HG03457 (cell line): Measurements from ENCODE around the gene PSMD2.
"Not testable (repeated sequence)": the region's sequence is repeated elsewhere in the genome, so short reads cannot be mapped to it uniquely, and the experiment has no call there.

Experiments
- ATAC-seq: cut with Tn5 transposase; IDR thresholded peaks from one replicate; pipeline ENCODE4 v1.9.1; 2021; ENCODE audit warnings: moderate number of reproducible peaks; ENCODE audit not compliant: unreplicated experiment

Gene PSMD2

GRCh38 chr3:184337981-184338380 lies 38.9 kb downstream of the PSMD2 start:
- no peak for ATAC-seq

GRCh38 chr3:184338511-184338945 lies 39.5 kb downstream of the PSMD2 start:
- no peak for ATAC-seq

GRCh38 chr3:184339001-184339400 lies 40.0 kb downstream of the PSMD2 start:
- ATAC-seq, result no peak

- not testable (repeated sequence) for ATAC-seq
Measured at GRCh38 chr3:184339451-184340135, 40.6 kb downstream of the PSMD2 start.

GRCh38 chr3:184341925-184342324 lies 42.9 kb downstream of the PSMD2 start:
- ATAC-seq, result no peak

- ATAC-seq, result no peak
Measured at GRCh38 chr3:184343200-184343876, 44.3 kb downstream of the PSMD2 start.

- ATAC-seq, result no peak
Measured at GRCh38 chr3:184344579-184345316, 45.7 kb downstream of the PSMD2 start.

- ATAC-seq, result no peak
Measured at GRCh38 chr3:184345317-184346144, 46.5 kb downstream of the PSMD2 start.

GRCh38 chr3:184346480-184347190 lies 47.6 kb downstream of the PSMD2 start:
- ATAC-seq, result no peak

GRCh38 chr3:184347321-184348056 lies 48.4 kb downstream of the PSMD2 start:
- ATAC-seq, result no peak

GRCh38 chr3:184348057-184348382 lies 49.0 kb downstream of the PSMD2 start:
- no peak for ATAC-seq

GRCh38 chr3:184349563-184350470 lies 50.8 kb downstream of the PSMD2 start:
- no peak for ATAC-seq

- ATAC-seq, result no peak
Measured at GRCh38 chr3:184350618-184351017, 51.6 kb downstream of the PSMD2 start.

GRCh38 chr3:184351511-184352148 lies 52.6 kb downstream of the PSMD2 start:
- no peak for ATAC-seq

- no peak for ATAC-seq
Measured at GRCh38 chr3:184352149-184352785, 53.2 kb downstream of the PSMD2 start.

- ATAC-seq, result no peak
Measured at GRCh38 chr3:184352897-184353545, 54.0 kb downstream of the PSMD2 start.

- ATAC-seq, result no peak
Measured at GRCh38 chr3:184353546-184353941, 54.5 kb downstream of the PSMD2 start.
